CD4-positive, alpha-beta T cell treated with Interleukin-17A for 4 hours (primary cell): Measurements from ENCODE around the gene TBCD.
"Not testable (repeated sequence)": the region's sequence is repeated elsewhere in the genome, so short reads cannot be mapped to it uniquely, and the experiment has no call there.

Experiments used
- DNase-seq: peaks from one replicate; pipeline ENCODE4 v3.0.0-alpha.2; 2020; ENCODE audit warnings: mixed read lengths

The TBCD gene

GRCh38 chr17:82941021-82942001 is 189.4 kb downstream of the TBCD start:
- DNase-seq: no peak

- no peak for DNase-seq
Observed at GRCh38 chr17:82942166-82943130, 190.6 kb downstream of the TBCD start.

DNA sequence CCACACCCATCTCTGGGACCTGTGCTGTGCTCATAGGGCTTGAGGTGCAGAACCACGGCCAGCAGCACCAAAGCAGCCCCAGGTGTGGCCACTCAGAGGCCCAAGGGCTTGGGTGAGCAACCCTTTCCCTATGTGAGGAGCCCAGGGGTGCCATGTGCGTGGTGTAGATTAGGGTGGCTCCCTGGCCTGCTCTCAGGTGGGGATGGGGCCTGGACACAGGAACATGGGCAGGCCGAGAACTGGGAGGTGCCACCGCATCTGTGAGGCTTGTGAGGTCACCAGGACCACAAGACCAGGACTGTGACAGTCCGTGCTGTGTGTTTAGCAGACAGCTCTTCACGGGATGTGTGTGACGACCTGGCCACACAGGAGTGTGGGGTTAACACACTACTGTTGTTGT is 191.5 kb downstream of the TBCD start:
- no peak for DNase-seq

DNA sequence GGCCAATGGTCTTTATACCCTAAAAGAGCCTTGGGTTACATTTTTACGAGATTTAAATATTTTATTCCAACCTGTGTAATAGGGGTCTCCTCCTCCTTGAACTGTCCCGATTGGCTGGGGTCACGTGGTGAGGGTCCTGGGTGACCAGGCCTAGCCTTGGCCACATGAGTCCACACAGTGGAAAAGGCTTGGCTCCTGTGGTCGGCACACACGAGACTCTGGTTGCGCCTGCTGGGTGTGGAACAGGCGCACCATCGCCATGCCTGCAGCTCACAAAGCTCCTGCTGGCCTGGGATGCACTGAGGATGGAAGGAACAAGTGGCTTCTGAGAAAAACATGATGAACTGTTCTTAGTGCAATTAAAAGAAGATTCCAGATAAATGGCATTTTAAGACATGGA is 191.9 kb downstream of the TBCD start:
- no peak for DNase-seq

GRCh38 chr17:82944990-82945389 is 193.1 kb downstream of the TBCD start:
- no peak for DNase-seq

- DNase-seq: no peak
Observed at GRCh38 chr17:82946081-82946480, 194.2 kb downstream of the TBCD start.

DNA sequence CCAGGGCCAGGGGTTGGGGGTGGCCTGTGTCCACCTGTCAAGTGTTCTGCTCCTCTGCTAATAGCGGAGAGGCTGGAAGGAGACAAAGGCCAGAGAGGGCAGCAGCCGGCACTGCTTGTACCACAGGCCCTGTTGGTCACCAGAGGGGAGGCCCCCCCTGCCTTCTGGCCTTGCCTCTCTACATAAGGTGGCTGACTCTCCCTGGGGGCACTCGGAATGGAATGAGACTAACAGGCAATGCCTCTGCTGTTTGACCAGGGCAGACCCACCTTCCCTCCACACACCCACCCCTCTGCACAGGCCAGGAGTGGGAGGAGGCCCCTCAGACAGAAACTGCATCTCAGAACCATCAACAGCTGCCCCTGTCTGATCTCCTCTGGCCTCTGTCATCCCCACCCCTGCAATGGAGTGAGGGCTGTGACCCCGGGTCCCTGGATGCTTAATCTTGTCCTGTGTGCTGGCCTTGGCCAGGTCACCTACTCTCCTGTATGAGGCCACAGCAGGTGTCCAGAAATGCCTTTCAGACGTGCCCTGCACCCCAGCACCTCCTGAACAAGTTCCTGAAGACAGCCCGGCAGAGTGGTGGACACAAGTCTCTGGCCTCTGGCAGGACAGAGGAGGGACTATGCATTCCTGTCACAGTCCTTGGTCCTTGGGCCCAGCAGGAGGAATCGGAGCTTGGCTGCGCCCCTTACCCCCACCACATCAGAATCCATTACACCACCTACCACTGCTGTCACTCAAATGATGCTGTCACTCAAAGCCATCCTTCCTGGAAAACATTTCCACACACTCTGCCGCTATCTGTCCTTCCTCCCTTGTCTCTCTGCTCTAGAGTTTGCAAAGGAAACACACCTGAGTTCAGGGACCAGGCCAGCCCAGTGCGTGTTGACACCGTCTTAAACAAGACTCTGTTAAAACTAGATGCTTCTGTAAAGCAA is 195.5 kb downstream of the TBCD start:
- no peak for DNase-seq

GRCh38 chr17:82948081-82948511 is 196.2 kb downstream of the TBCD start:
- no peak for DNase-seq

DNA sequence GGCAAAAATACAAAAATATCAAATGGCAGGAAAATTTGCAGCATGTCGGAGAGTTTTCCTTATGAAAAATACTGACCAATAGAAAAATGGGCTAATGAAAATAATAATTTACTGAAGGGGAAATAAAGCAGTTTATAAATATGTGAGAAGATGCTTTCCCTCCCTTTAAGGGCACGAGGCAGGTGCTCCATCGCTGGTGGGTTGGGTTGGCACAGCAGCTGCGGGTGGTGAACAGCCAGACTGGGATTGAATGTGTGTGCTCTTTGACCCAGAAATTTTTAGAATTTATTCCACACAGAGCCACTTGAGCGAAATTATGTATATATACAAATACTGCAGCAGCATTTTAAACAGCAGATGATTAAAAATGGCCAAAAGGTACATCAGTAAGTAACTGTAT is 197.1 kb downstream of the TBCD start:
- DNase-seq: no peak

- DNase-seq: no peak
Observed at GRCh38 chr17:82949361-82949760, 197.5 kb downstream of the TBCD start.

DNA sequence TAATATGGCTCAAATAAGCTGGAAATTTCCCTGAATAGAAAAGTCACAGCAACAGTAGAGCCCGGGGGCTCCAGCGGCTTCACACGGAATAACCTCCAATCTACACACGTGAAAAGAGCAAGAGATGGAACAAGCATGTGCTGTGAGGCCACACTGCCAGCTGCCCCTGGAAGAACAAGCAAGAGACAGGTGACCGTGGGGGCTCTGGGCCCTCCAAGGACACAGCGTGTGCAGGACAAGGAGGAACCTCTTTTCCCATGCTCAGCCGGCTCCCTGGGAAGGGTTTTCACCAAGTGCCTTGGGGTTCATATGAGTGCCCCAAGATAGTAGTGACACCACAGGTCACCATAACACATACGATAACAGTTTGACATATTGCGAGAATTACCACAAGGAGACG is 198.1 kb downstream of the TBCD start:
- DNase-seq: no peak

DNA sequence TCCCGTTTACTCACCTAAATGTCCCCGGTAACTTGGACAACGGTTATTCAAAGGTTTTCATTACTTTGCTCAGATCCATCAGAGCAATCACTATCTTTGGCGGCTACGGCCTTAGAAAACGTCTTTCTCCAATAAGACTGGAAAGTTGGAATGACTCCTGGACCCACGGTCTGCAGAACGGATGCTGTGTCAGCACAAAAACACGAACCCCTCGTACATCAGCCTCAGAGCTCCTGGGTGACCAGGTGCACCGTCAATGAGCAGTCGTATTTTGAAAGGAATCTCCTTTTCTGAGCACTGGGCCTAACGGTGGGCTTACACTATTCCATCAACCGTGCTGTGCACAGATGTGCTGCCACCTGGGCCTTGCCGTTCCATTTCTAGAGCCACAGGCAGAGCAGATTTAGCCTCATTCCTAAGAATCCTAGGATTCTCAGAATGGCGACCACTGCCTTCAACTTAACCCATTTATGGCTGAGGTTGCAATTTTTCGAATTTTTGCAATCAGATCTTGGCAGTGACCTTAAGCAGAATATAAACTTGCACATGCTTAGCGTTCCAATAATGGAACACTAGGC is 198.7 kb downstream of the TBCD start:
- DNase-seq: no peak

- no peak for DNase-seq
Observed at GRCh38 chr17:82952019-82952418, 200.2 kb downstream of the TBCD start.

DNA sequence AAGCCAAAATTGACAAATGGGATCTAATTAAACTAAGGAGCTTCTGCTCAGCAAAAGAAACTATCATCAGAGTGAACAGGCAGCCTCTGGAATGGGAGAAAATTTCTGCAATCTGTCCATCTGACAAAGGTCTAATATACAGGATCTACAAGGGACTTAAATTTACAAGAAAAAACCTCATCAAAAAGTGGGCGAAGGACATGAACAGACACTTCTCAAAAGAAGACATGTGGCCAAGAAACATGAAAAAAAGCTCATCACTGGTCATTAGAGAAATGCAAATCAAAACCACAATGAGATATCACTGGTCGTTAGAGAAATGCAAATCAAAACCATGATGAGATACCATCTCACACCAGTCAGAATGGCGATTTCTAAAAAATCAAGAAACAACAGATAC is 203.2 kb downstream of the TBCD start:
- DNase-seq: not testable (repeated sequence)

GRCh38 chr17:82955627-82956026 is 203.8 kb downstream of the TBCD start:
- DNase-seq: not testable (repeated sequence)

- DNase-seq: no peak
Observed at GRCh38 chr17:82956146-82956725, 204.4 kb downstream of the TBCD start.

DNA sequence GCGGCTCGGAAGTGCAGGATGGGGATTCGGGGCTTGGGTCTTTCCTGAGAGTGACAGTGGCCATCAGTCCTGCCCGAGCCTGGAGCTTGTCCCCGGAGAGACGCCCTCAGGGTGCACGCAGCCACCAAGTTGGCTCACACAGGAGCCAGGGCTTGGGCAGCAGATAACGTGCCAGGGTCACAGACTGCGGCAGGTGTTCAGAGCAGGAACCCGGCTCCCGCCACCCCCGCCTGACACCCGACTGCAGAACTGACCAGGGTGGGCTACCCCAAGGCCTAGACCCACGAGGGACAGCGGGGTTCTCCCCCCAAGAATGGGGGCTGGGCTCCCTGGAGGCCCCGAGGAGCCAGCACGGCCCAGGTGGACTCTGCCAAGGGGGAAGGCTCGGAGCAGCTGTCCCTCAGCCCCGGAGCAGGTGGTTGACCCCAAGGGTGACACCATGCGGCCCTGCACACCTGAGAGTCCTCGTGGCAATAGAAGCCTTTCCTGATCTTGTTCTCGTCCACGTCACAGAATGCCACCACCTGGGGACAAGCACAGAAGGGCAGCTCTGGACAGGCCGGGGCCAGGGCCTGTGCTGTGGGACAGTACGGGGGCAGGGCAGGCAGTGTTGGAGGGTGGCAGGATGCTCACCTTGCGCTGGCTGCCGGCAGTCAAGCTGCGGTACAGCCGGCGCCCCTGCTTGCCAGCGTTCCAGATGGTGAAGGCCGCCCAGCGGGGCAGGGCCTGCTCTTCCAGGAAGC is 205.0 kb downstream of the TBCD start:
- DNase-seq: no peak

DNA sequence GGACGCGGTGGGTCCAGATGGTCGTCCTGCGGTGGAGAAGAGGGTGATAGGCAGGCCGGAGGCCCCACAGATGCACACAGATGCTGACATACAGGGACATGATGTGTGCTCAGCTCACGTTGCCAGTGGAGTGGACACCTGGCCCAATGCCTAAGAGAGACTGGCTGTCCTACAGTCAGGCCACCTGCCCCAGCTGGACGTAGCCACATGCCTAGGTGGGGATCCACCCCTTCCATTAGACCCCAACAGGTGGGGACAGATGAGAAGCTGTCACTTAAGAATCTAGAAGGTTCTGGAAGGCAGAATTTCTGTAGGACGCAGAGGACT is 205.6 kb downstream of the TBCD start:
- DNase-seq: no peak

DNA sequence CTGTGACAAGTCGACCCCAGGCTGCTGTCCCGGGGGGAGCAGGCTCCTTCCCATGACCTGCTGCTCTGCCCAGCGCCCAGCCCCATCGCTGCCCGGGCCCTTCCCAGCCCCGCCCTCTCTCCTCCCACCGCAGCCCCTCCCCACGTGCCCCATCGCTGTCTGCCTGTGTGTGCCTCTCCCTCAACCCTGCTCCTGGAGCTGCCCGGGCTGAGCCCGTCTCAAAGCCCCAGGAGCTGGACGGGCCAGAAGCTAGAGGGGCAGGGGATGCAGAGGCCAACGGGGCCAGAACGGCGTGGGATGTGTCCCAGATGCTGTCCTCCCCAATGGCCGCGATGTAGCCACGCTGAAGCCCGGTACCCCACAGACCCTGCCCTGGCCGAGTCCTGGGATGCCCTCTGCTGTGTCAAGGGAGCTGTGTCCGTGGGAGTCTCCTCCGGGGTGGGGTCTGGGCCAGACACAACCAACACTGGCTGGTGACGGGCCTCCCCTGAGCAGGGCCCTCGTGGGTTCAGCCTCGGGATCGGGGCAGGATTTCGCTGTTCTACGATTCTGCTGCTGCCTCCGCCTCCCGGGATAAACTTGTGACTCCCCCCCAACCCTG is 206.2 kb downstream of the TBCD start:
- DNase-seq: no peak

DNA sequence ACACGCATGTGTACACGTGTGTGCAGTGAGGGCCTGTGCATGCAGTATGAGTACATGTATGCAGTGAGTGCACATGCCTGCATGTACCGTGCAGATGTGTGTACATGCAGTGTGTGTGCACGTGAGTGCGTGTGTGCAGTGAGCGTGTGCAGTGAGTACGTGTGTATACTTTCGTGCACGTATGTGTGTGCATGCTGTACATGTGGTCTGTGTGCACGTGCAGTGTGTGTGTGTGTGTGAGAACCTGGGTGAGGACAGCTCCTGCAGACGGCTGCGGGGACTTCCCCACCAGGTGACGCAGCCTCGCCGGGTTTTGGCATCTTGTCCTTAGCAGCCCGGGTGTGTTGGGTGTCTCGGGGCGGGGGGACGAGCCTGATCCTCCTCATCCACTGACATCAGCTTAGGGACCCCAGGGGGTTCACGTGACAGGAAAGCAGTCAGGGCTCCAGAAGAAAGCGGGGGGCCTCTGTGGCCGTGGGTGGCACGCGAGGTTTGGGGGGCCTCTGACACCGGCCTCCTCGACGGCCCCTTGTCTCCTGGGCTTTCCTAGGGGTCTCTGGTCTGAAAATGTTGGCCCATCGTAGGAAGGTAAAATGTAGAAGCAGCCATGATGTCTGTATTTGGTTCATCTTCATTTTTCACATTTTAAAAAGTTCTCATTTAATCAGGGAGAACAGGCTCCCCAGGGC is 207.5 kb downstream of the TBCD start:
- no peak for DNase-seq
